GM12878 (cell line): Measurements from ENCODE around the gene DFFB. TPM values are rescaled to one million over a fixed set of nuclear protein-coding genes. Genes with fewer than 3 reads are reported as not detected.

ENCODE experiments used
- E2F4 ChIP-seq: IDR thresholded peaks from 2 replicates; pipeline ENCODE4 v1.6.1; 2012; ENCODE audit warnings: low read depth, low read length, improper control_type of control experiment
- EGR1 ChIP-seq, 2 experiments: IDR thresholded peaks; 1 replicate in 1 of 2; 2 replicates in 1 of 2; pipeline ENCODE4 v1.6.1; 2011 to 2012; ENCODE audit warnings: low read depth in 2 of 2, low read length in 2 of 2, borderline replicate concordance in 1 of 2, mild to moderate bottlenecking in 1 of 2, moderate library complexity in 1 of 2
- NFIC ChIP-seq: IDR thresholded peaks from 2 replicates; pipeline ENCODE4 v1.6.1; 2012; ENCODE audit warnings: low read depth, mild to moderate bottlenecking, inconsistent platforms, low read length, moderate library complexity
- NFYB ChIP-seq: IDR thresholded peaks from 2 replicates; pipeline ENCODE4 v1.6.1; 2011; ENCODE audit warnings: low read depth, mild to moderate bottlenecking, low read length, improper control_type of control experiment, moderate library complexity; ENCODE audit not compliant: insufficient read depth
- PRDM15 ChIP-seq: fragments of 450-650 bp; formaldehyde crosslinking; IDR thresholded peaks from 2 replicates; pipeline ENCODE4 v1.4.0; 2020; ENCODE audit warnings: mild to moderate bottlenecking, moderate library complexity
- RUNX3 ChIP-seq: IDR thresholded peaks from 2 replicates; pipeline ENCODE4 v1.6.1; 2012; ENCODE audit warnings: low read length, inconsistent platforms
- ZBTB11 ChIP-seq: fragments of 450-650 bp; formaldehyde crosslinking; IDR thresholded peaks from 2 replicates; pipeline ENCODE4 v1.5.0; 2022; ENCODE audit warnings: mild to moderate bottlenecking, missing genetic modification characterization
- ZNF217 ChIP-seq: fragments of 450-650 bp; IDR thresholded peaks from 2 replicates; pipeline ENCODE4 v1.6.1; 2017; ENCODE audit warnings: antibody characterized with exemption, mild to moderate bottlenecking
- polyA plus RNA-seq, 11 experiments: library from polyadenylated mRNA; depleted of rRNA in 4 of 11; unstranded in 6 of 11; stranded (reverse) in 5 of 11; fragments of >200 nt; fragmentation: Nextera tagmentation in 4 of 11; fragmentation: Illumina TruSeq in 1 of 11; extraction: Ambion mirVana in 4 of 11; extraction: Trizol in 1 of 11; gene quantifications; 1 replicate in 1 of 11; 2 replicates in 10 of 11; pipeline versions ENCODE4 v1.2.1 to v1.2.3, GENCODE V29; 2011 to 2016; ENCODE audit warnings: inconsistent platforms in 2 of 11, missing spikeins in 2 of 11, low read depth in 1 of 11
- total RNA-seq, 4 experiments: library from RNA; depleted of rRNA in 3 of 4; stranded (reverse); fragments of >200 nt in 3 of 4; fragmentation: Illumina TruSeq in 1 of 4; extraction: Trizol in 1 of 4; gene quantifications; 2 replicates each; pipeline versions ENCODE4 v1.2.1 to v1.2.3, GENCODE V29; 2013 to 2021

DFFB gene
- total and polyA plus RNA-seq, 10 of the 15 experiments (the other 5 are each of a cell fraction or from before 2014, with no cell fraction given), result 2.7 to 10.7 (median 6.5) TPM

GRCh38 chr1:3846541-3846940 is 10.7 kb upstream of the DFFB start (continued):
- TF ChIP-seq PRDM15 (CRISPR knock-in tag) (no peak), EGR1 (IDR thresholded peaks at IDR 0.05; ENCODE audit: borderline replicate concordance in 1 of 2, low read depth in 2 of 2, low read length in 2 of 2) (no peak), ZBTB11 (CRISPR knock-in tag) (no peak), E2F4 (no peak), RUNX3 (no peak), ZNF217 (no peak), NFIC (no peak), NFYB (no peak)
